K562 (cell line): Measurements from ENCODE around the gene TTC16. TPM values are rescaled to one million over a fixed set of nuclear protein-coding genes. Genes with fewer than 3 reads are reported as not detected.

Source experiments
- ATAC-seq: fragments of 200-7000 bp; cut with Tn5 transposase; 3 replicates; pipeline ENCODE4 v1.9.1; 2020; ENCODE audit warnings: moderate library complexity
- BruUV-seq: library from RNA; stranded (reverse); fragments of 400-500 nt; replicated peaks from 2 replicates; lab custom pipeline; 2021; lab: Mats Ljungman, UMichigan
- CTCF ChIA-PET: fragments of 300-600 bp; formaldehyde crosslinking; extraction: SDS; loops from one replicate; lab custom pipeline; 2021; ENCODE audit warnings: low intra/inter-chr PET ratio; lab: Yijun Ruan, JAX
- POLR2A ChIA-PET: fragments of 300-600, 350-650 bp; sonication (Branson Sonifier 250); formaldehyde crosslinking; extraction: SDS; loops from one replicate; lab custom pipeline; 2021; ENCODE audit warnings: antibody characterized with exemption, inconsistent platforms; lab: Yijun Ruan, JAX
- DNase-seq, 4 experiments: peaks; one replicate each; pipeline versions ENCODE4 v3.0.0 to v3.0.0-alpha.2; 2011 to 2018; ENCODE audit warnings: low spot score in 3 of 4, mixed read lengths in 3 of 4; ENCODE audit errors: extremely low read depth in 1 of 4
- FAIRE-seq: peaks from 2 replicates; lab custom pipeline; 2011; peaks lifted over from hg19 to GRCh38; lab: Jason Lieb, UNC
- H2AFZ ChIP-seq: 2 replicates; pipeline ENCODE4 v1.6.0; 2011; ENCODE audit warnings: low read depth, low read length, control low read depth, inconsistent platforms
- H3K27ac ChIP-seq: fragments of 200-600 bp; 3 replicates; pipeline ENCODE4 v1.8.0; 2011; ENCODE audit warnings: low read depth, mild to moderate bottlenecking, control low read depth, inconsistent platforms, low read length, moderate library complexity, mixed read lengths; ENCODE audit errors: extremely low read depth
- H3K27me3 ChIP-seq, 2 experiments: fragments of 300-600 bp in 1 of 2; 2 replicates in 1 of 2; 3 replicates in 1 of 2; pipeline versions ENCODE4 v1.6.0 to v1.8.0; 2011; ENCODE audit warnings: inconsistent platforms in 2 of 2, low read length in 2 of 2, mild to moderate bottlenecking in 1 of 2, mixed read lengths in 1 of 2, moderate library complexity in 1 of 2; ENCODE audit not compliant: control insufficient read depth in 2 of 2, insufficient read depth in 2 of 2
- H3K36me3 ChIP-seq: fragments of 300-600 bp; 3 replicates; pipeline ENCODE4 v1.8.0; 2011; ENCODE audit warnings: mild to moderate bottlenecking, low read length, inconsistent platforms; ENCODE audit not compliant: control insufficient read depth, insufficient read depth
- H3K4me1 ChIP-seq, 2 experiments: fragments of 200-600 bp in 1 of 2; replicated peaks in 1 of 2; 2 replicates in 1 of 2; 3 replicates in 1 of 2; pipeline versions ENCODE4 v1.5.1 to v1.8.0; 2011; ENCODE audit warnings: inconsistent platforms in 2 of 2, low read length in 2 of 2, mild to moderate bottlenecking in 1 of 2, mixed read lengths in 1 of 2, moderate library complexity in 1 of 2; ENCODE audit not compliant: control insufficient read depth in 2 of 2, insufficient read depth in 2 of 2
- H3K4me2 ChIP-seq: 2 replicates; pipeline ENCODE4 v1.6.1; 2011; ENCODE audit warnings: low read length, control low read depth, inconsistent platforms, mixed read lengths; ENCODE audit not compliant: insufficient read depth
- H3K4me3 ChIP-seq: fragments of 200-600 bp; sonication (generic), shearing (Covaris generic); 2 replicates; pipeline ENCODE4 v1.5.1; 2016; ENCODE audit warnings: control low read depth, inconsistent platforms
- H3K79me2 ChIP-seq: fragments of 200-600 bp; 3 replicates; pipeline ENCODE4 v1.8.0; 2011; ENCODE audit warnings: low read length, inconsistent platforms; ENCODE audit not compliant: control insufficient read depth, insufficient read depth
- H3K9ac ChIP-seq, 2 experiments: 2 replicates each; pipeline versions ENCODE4 v1.6.0 to v1.6.1; 2011; ENCODE audit warnings: low read depth in 2 of 2, low read length in 2 of 2, control low read depth in 1 of 2, inconsistent platforms in 1 of 2, mild to moderate bottlenecking in 1 of 2, mixed read lengths in 1 of 2; ENCODE audit not compliant: insufficient read depth in 1 of 2
- H3K9me1 ChIP-seq: one replicate; pipeline ENCODE4 v1.6.0; 2011; ENCODE audit warnings: inconsistent platforms, mild to moderate bottlenecking, low read length, moderate library complexity; ENCODE audit not compliant: control insufficient read depth, insufficient read depth
- H3K9me3 ChIP-seq: replicated peaks from 2 replicates; pipeline ENCODE4 v1.5.1; 2011; ENCODE audit warnings: low read depth, low read length, inconsistent platforms; ENCODE audit not compliant: control insufficient read depth, insufficient read depth
- H4K20me1 ChIP-seq: replicated peaks from 2 replicates; pipeline ENCODE4 v1.6.1; 2011; ENCODE audit warnings: low read length, inconsistent platforms, mixed read lengths; ENCODE audit not compliant: control insufficient read depth, insufficient read depth
- DEAF1 ChIP-seq: fragments of 450-650 bp; formaldehyde crosslinking; IDR thresholded peaks from 2 replicates; pipeline ENCODE4 v1.4.0; 2020; ENCODE audit warnings: mild to moderate bottlenecking, moderate library complexity
- E2F3 ChIP-seq: fragments of 250-450 bp; sonication (Bioruptor Pico); IDR thresholded peaks from 2 replicates; pipeline ENCODE4 v1.4.0; 2020; ENCODE audit warnings: mild to moderate bottlenecking
- RBM17 ChIP-seq: fragments of 200-400 bp; formaldehyde crosslinking; IDR thresholded peaks from 2 replicates; pipeline ENCODE4 v1.6.1; 2017; ENCODE audit warnings: low read depth, mild to moderate bottlenecking, low read length, borderline replicate concordance
- WHSC1 ChIP-seq: IDR thresholded peaks from one replicate; pipeline ENCODE4 v1.6.1; 2012; ENCODE audit warnings: low read length, control low read depth, inconsistent platforms
- ZHX1 ChIP-seq: fragments of 150-350 bp; conservative IDR thresholded peaks from 2 replicates; pipeline ENCODE4 v1.6.1; 2014; ENCODE audit warnings: low read length
- ZNF124 ChIP-seq: sonication (generic); formaldehyde crosslinking; IDR thresholded peaks from 2 replicates; pipeline ENCODE4 v1.8.1; 2022; ENCODE audit warnings: missing genetic modification reagents
- ZNF146 ChIP-seq: IDR thresholded peaks from one replicate; pipeline ENCODE4 v1.6.1; 2018; ENCODE audit warnings: missing compliant biosample characterization; ENCODE audit not compliant: unreplicated experiment
- ZNF507 ChIP-seq: conservative IDR thresholded peaks from 2 replicates; pipeline ENCODE4 v1.6.1; 2017; ENCODE audit warnings: missing genetic modification characterization, missing compliant biosample characterization
- WGBS: fragments of 100-300 bp; shearing (Covaris generic); methylation state at CpG from one replicate; pipeline ENCODE4 v1.1.6; 2016; ENCODE audit warnings: low coverage, mixed read lengths; ENCODE audit not compliant: insufficient coverage; ENCODE audit errors: missing lambda C conversion rate; 5-methylcytosine and 5-hydroxymethylcytosine counted together
- in situ Hi-C: fragments of 300-500 bp; cut with MboI; formaldehyde crosslinking; loops from 4 replicates; pipeline ENCODE4 v1.15.0; 2018; ENCODE audit warnings: inconsistent platforms, mixed read lengths
- intact Hi-C: fragments of 100-400 bp; cut with micrococcal nuclease; formaldehyde crosslinking; loops from 2 replicates; pipeline ENCODE4 v1.14.2; 2022
- polyA plus RNA-seq, 8 experiments: library from polyadenylated mRNA; depleted of rRNA in 4 of 8; stranded (reverse) in 5 of 8; unstranded in 3 of 8; fragments of >200 nt; fragmentation: Nextera tagmentation in 2 of 8; fragmentation: Illumina TruSeq in 1 of 8; extraction: Ambion mirVana in 2 of 8; extraction: Trizol in 1 of 8; gene quantifications; 2 replicates each; pipeline versions ENCODE4 v1.2.1 to v1.2.3, GENCODE V29; 2011 to 2014; ENCODE audit warnings: inconsistent platforms in 1 of 8, missing spikeins in 1 of 8
- total RNA-seq, 7 experiments: library from RNA; depleted of rRNA in 6 of 7; stranded (reverse); fragments of >200 nt in 6 of 7; fragmentation: Illumina TruSeq in 2 of 7; extraction: Trizol in 2 of 7; gene quantifications; 2 replicates each; pipeline versions ENCODE4 v1.2.1 to v1.2.3, GENCODE V29; 2011 to 2021; ENCODE audit warnings: low replicate concordance in 1 of 7
- TF ChIP-seq, protein P1 (sequence below): sonication (generic); formaldehyde crosslinking; IDR thresholded peaks from 2 replicates; pipeline ENCODE4 v1.8.1; 2023; ENCODE audit warnings: mild to moderate bottlenecking, missing genetic modification reagents
- TF ChIP-seq, protein P2 (sequence below): fragments of 450-650 bp; IDR thresholded peaks from 2 replicates; pipeline ENCODE4 v1.6.1; 2014; ENCODE audit warnings: low read depth, mild to moderate bottlenecking, moderate library complexity, borderline replicate concordance
- TF ChIP-seq, protein P3 (sequence below): fragments of 450-650 bp; formaldehyde crosslinking; conservative IDR thresholded peaks from 2 replicates; pipeline ENCODE4 v1.4.0; 2022; ENCODE audit warnings: mild to moderate bottlenecking, missing genetic modification characterization

TTC16 gene
- total and polyA plus RNA-seq, 9 of the 15 experiments (the other 6 are each of a cell fraction or from before 2014, with no cell fraction given): 0.11 TPM; not detected in 8

GRCh38 chr9:127776924-127777289 lies 61.0 kb downstream of the TTC16 start:
- no peaks in the 10 kb centered on the region for H3K9me3 ChIP-seq
- H3K9ac ChIP-seq: peak overlapping the region in 1 of 2 experiments; percentile 86; a peak in 2 of 4 replicates
- POLR2A ChIA-PET: interaction anchor here (0.6 to 1.0 kb wide), 2 partner anchors 36 to 146 kb away, joined by 3 read pairs; no protein-coding TSS in a partner anchor
- ATAC-seq: no peak
- WGBS: 53% methylated on average over 5 of the region's 5 CpGs
- H3K79me2 ChIP-seq: no peaks in the 10 kb centered on the region
- H3K9me1 ChIP-seq: no peaks in the 10 kb centered on the region
- no peaks in the 10 kb centered on the region for H3K36me3 ChIP-seq
- no peaks in the 10 kb centered on the region for H4K20me1 ChIP-seq
- peak overlapping the region; percentile 54 for H3K4me2 ChIP-seq
- TSS peak; percentile 70 for BruUV-seq
- no peak overlapping the region for H3K4me3 ChIP-seq
- peaks cover 25 to 41% of the 10 kb centered on the region in 2 experiments for H3K4me1 ChIP-seq
- intact Hi-C loops: no loop called here
- peak overlapping the region; percentile 93; the same call in 1 of the 2 replicates for H2AFZ ChIP-seq
- H3K27me3 ChIP-seq: no peaks in the 10 kb centered on the region
- in situ Hi-C loops: no loop called here
- CTCF ChIA-PET: no interaction called here
- no peak for DNase-seq
- no peak for FAIRE-seq
- H3K27ac ChIP-seq: 0 out of 3 replicates have a peak overlapping the region, but pooled peaks have one; percentile 4
- TF ChIP-seq E2F3: no peak
- TF ChIP-seq ZNF146 (CRISPR knock-in tag): no peak
- TF ChIP-seq ZNF507: no peak
- TF ChIP-seq, protein P1, sequence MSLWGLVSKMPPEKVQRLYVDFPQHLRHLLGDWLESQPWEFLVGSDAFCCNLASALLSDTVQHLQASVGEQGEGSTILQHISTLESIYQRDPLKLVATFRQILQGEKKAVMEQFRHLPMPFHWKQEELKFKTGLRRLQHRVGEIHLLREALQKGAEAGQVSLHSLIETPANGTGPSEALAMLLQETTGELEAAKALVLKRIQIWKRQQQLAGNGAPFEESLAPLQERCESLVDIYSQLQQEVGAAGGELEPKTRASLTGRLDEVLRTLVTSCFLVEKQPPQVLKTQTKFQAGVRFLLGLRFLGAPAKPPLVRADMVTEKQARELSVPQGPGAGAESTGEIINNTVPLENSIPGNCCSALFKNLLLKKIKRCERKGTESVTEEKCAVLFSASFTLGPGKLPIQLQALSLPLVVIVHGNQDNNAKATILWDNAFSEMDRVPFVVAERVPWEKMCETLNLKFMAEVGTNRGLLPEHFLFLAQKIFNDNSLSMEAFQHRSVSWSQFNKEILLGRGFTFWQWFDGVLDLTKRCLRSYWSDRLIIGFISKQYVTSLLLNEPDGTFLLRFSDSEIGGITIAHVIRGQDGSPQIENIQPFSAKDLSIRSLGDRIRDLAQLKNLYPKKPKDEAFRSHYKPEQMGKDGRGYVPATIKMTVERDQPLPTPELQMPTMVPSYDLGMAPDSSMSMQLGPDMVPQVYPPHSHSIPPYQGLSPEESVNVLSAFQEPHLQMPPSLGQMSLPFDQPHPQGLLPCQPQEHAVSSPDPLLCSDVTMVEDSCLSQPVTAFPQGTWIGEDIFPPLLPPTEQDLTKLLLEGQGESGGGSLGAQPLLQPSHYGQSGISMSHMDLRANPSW: no peak
- no peak for TF ChIP-seq DEAF1
- TF ChIP-seq, protein P2, sequence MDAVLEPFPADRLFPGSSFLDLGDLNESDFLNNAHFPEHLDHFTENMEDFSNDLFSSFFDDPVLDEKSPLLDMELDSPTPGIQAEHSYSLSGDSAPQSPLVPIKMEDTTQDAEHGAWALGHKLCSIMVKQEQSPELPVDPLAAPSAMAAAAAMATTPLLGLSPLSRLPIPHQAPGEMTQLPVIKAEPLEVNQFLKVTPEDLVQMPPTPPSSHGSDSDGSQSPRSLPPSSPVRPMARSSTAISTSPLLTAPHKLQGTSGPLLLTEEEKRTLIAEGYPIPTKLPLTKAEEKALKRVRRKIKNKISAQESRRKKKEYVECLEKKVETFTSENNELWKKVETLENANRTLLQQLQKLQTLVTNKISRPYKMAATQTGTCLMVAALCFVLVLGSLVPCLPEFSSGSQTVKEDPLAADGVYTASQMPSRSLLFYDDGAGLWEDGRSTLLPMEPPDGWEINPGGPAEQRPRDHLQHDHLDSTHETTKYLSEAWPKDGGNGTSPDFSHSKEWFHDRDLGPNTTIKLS: no peak
- TF ChIP-seq ZNF124 (CRISPR knock-in tag): no peak
- no peak for TF ChIP-seq ZHX1
- TF ChIP-seq WHSC1: no peak
- TF ChIP-seq, protein P3, sequence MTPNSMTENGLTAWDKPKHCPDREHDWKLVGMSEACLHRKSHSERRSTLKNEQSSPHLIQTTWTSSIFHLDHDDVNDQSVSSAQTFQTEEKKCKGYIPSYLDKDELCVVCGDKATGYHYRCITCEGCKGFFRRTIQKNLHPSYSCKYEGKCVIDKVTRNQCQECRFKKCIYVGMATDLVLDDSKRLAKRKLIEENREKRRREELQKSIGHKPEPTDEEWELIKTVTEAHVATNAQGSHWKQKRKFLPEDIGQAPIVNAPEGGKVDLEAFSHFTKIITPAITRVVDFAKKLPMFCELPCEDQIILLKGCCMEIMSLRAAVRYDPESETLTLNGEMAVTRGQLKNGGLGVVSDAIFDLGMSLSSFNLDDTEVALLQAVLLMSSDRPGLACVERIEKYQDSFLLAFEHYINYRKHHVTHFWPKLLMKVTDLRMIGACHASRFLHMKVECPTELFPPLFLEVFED (CRISPR knock-in tag): no peak
- no peak for TF ChIP-seq RBM17
- TF ChIP-seq, all 486 proteins: peak for 0
